ENCODE measurements around the gene ICE1. TPM values are rescaled to one million over a fixed set of nuclear protein-coding genes. Genes with fewer than 3 reads are reported as not detected.
"Not testable (repeated sequence)": the region's sequence is repeated elsewhere in the genome, so short reads cannot be mapped to it uniquely, and the experiment has no call there.

The ICE1 gene
- total RNA-seq, 1 donor from 2014 or later = 13.5 TPM

DNA sequence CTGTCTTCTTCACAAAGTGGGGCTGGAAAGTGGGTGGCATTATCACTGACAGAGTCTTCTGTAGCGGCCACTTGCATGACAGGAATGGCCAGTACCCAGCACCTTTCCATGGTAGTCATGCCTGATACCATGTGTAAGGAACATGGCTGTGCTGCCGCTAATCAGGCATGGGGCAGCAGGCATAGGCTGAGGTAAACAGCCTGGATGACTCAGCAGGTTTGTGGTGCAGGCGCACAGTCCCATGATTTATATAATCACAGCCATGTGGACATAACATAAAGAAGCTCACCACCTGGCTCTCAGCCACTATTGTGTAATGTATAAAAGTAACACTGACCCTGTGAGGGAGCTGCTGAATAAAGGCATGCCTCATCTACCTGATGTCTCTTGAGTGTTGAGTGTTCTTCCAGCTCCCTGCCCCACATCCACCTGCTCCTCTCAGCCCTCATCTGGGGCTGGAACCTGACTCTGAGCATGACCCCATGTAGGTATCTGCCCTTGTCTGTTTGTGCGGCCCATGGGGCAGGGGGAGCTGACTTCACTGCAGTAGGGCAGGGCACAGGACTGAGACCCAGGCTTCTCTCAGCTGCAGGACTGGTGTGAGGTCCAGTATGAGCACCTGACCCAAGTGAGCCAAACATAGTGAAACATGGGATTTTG lies 13.2 kb upstream of the ICE1 start:
- Histone ChIP-seq H3K36me3 (no peaks in the 10 kb centered on the region), H3K4me1 (no peaks in the 10 kb centered on the region), H3K9me3 (peaks cover 0 to 5% of the 10 kb centered on the region in 2 donors), H3K27me3 (no peaks in the 10 kb centered on the region), H3K4me3 (no peak overlapping the region), H3K27ac (no peak overlapping the region)
- TF ChIP-seq, protein P1, sequence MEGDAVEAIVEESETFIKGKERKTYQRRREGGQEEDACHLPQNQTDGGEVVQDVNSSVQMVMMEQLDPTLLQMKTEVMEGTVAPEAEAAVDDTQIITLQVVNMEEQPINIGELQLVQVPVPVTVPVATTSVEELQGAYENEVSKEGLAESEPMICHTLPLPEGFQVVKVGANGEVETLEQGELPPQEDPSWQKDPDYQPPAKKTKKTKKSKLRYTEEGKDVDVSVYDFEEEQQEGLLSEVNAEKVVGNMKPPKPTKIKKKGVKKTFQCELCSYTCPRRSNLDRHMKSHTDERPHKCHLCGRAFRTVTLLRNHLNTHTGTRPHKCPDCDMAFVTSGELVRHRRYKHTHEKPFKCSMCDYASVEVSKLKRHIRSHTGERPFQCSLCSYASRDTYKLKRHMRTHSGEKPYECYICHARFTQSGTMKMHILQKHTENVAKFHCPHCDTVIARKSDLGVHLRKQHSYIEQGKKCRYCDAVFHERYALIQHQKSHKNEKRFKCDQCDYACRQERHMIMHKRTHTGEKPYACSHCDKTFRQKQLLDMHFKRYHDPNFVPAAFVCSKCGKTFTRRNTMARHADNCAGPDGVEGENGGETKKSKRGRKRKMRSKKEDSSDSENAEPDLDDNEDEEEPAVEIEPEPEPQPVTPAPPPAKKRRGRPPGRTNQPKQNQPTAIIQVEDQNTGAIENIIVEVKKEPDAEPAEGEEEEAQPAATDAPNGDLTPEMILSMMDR (IDR thresholded peaks at IDR 0.05) = no peak
- intact Hi-C loops (cut with DNase I) = no loop called here
- no peak for DNase-seq (ENCODE audit: low spot score in 2 of 2)

GRCh38 chr5:5413856-5414255 lies 8.6 kb upstream of the ICE1 start:
- not testable (repeated sequence) for H3K4me1 ChIP-seq; H3K27me3 ChIP-seq; H3K36me3 ChIP-seq; H3K9me3 ChIP-seq; H3K27ac ChIP-seq; H3K4me3 ChIP-seq; DNase-seq (ENCODE audit: low spot score in 2 of 2)
- intact Hi-C loops (cut with DNase I) = loop anchor here (10.0 kb wide), 1 partner anchor 529 kb away; no protein-coding TSS in a partner anchor

GRCh38 chr5:5414999-5415398 lies 7.5 kb upstream of the ICE1 start:
- Histone ChIP-seq H3K9me3 (no peaks in the 10 kb centered on the region), H3K27ac (no peak overlapping the region), H3K4me1 (no peaks in the 10 kb centered on the region), H3K27me3 (no peaks in the 10 kb centered on the region), H3K4me3 (no peak overlapping the region), H3K36me3 (no peaks in the 10 kb centered on the region)
- no peak for DNase-seq (ENCODE audit: low spot score in 2 of 2)
- intact Hi-C loops (cut with DNase I) = loop anchor here (10.0 kb wide), 1 partner anchor 530 kb away; no protein-coding TSS in a partner anchor
- TF ChIP-seq, protein P1 (IDR thresholded peaks at IDR 0.05) = no peak

GRCh38 chr5:5416733-5417132 lies 5.7 kb upstream of the ICE1 start:
- Histone ChIP-seq H3K9me3 (no peaks in the 10 kb centered on the region), H3K36me3 (no peaks in the 10 kb centered on the region), H3K4me3 (no peak overlapping the region), H3K4me1 (peaks cover 4 to 8% of the 10 kb centered on the region in 2 donors), H3K27ac (no peak overlapping the region), H3K27me3 (no peaks in the 10 kb centered on the region)
- no peak for DNase-seq (ENCODE audit: low spot score in 2 of 2)
- TF ChIP-seq, protein P1 (IDR thresholded peaks at IDR 0.05) = no peak
- intact Hi-C loops (cut with DNase I) = loop anchor here (10.0 kb wide), 1 partner anchor 532 kb away; no protein-coding TSS in a partner anchor

DNA sequence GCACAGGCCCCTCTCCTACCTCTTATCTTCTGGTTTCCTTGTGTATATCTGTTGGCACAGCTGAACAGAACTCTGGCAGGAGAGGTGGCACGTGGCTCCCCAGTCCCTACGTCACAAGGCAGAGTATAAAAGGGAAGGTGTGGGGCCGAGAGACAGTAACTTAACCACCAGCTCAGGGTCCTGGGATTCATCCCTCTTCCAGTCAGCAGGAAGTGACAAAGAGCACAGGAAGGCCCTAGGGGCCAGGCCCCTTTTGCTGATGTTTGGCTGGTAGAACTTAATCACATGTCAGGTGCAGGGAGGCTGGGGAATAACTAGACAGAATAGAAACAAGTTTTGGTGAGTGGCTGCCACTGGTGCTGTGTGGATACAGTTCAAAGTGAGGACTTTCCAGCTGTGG lies 4.5 kb upstream of the ICE1 start:
- intact Hi-C loops (cut with DNase I) = loop anchor here (10.0 kb wide), 1 partner anchor 533 kb away; no protein-coding TSS in a partner anchor
- peaks cover 4 to 8% of the 10 kb centered on the region in 2 donors for H3K4me1 ChIP-seq
- H3K36me3 ChIP-seq = no peaks in the 10 kb centered on the region
- no peak for DNase-seq (ENCODE audit: low spot score in 2 of 2)
- TF ChIP-seq, protein P1 (IDR thresholded peaks at IDR 0.05) = no peak
- H3K4me3 ChIP-seq = no peak overlapping the region
- no peak overlapping the region for H3K27ac ChIP-seq
- no peaks in the 10 kb centered on the region for H3K9me3 ChIP-seq
- no peaks in the 10 kb centered on the region for H3K27me3 ChIP-seq

GRCh38 chr5:5418764-5419163 lies 3.7 kb upstream of the ICE1 start:
- intact Hi-C loops (cut with DNase I) = loop anchor here (1.0 to 10.0 kb wide), 2 partner anchors 277 to 534 kb away; no protein-coding TSS in a partner anchor
- Histone ChIP-seq H3K4me1 (peaks cover 8 to 13% of the 10 kb centered on the region in 2 donors), H3K36me3 (no peaks in the 10 kb centered on the region), H3K27ac (no peak overlapping the region), H3K27me3 (no peaks in the 10 kb centered on the region), H3K4me3 (no peak overlapping the region), H3K9me3 (no peaks in the 10 kb centered on the region)
- TF ChIP-seq, protein P1 (IDR thresholded peaks at IDR 0.05) = no peak
- DNase-seq (ENCODE audit: low spot score in 2 of 2) = no peak
